Tibial nerve (tissue), 4 donors: ENCODE data around the gene SNX10. TPM values are rescaled to one million over a fixed set of nuclear protein-coding genes. Genes with fewer than 3 reads are reported as not detected.
A peak's percentile ranks its signal among the peaks of the same experiment; 100 is the strongest.

Experiments used
- DNase-seq, 2 donors: peaks; one replicate each; pipeline ENCODE4 v3.0.0-alpha.2; 2019; ENCODE audit warnings: low spot score in 2 of 2
- H3K27ac ChIP-seq, 4 donors: fragments of 200-600 bp; sonication (generic) in 3 of 4; one replicate each; pipeline ENCODE4 v1.5.1; 2017 to 2019; ENCODE audit warnings: mild to moderate bottlenecking in 1 of 4
- H3K27me3 ChIP-seq, 2 donors: fragments of 200-600 bp; sonication (generic) in 1 of 2; one replicate each; pipeline versions ENCODE4 v1.5.1 to v1.6.0; 2017 to 2019
- H3K36me3 ChIP-seq, 3 donors: fragments of 200-600 bp; sonication (generic); one replicate each; pipeline ENCODE4 v1.5.1; 2018 to 2019
- H3K4me1 ChIP-seq, 4 donors: fragments of 200-600 bp; sonication (generic) in 3 of 4; one replicate each; pipeline ENCODE4 v1.5.1; 2017 to 2019
- H3K4me3 ChIP-seq, 4 donors: fragments of 200-600 bp; sonication (generic) in 3 of 4; one replicate each; pipeline ENCODE4 v1.5.1; 2017 to 2019; ENCODE audit warnings: mild to moderate bottlenecking in 1 of 4, moderate library complexity in 1 of 4
- H3K9me3 ChIP-seq, 4 donors: fragments of 200-600 bp; sonication (generic) in 3 of 4; one replicate each; pipeline ENCODE4 v1.5.1; 2017 to 2019
- EP300 ChIP-seq, 2 donors: sonication (generic); formaldehyde crosslinking; IDR thresholded peaks; one replicate each; pipeline ENCODE4 v1.6.1; 2017; ENCODE audit warnings: antibody characterized with exemption in 2 of 2, mild to moderate bottlenecking in 1 of 2
- POLR2A ChIP-seq, 2 donors: fragments of 450-650 bp; IDR thresholded peaks; one replicate each; pipeline ENCODE4 v1.6.1; 2017; ENCODE audit warnings: antibody characterized with exemption in 2 of 2, mild to moderate bottlenecking in 2 of 2, moderate library complexity in 2 of 2
- WGBS, 2 donors: methylation state at CpG; one replicate each; pipeline ENCODE4 v1.1.5; 2018; 5-methylcytosine and 5-hydroxymethylcytosine counted together
- total RNA-seq, 4 donors: library from RNA; depleted of rRNA; stranded (reverse); fragments of >200 nt; gene quantifications; one replicate each; pipeline ENCODE4 v1.1.0, GENCODE V29; 2016
- TF ChIP-seq, protein P1 (sequence below), 5 experiments: fragments of 200-600 bp in 3 of 5; fragments of 450-650 bp in 2 of 5; sonication (generic) in 3 of 5; IDR thresholded peaks; one replicate each; pipeline ENCODE4 v1.5.1; 2016 to 2019; ENCODE audit warnings: antibody characterized with exemption in 5 of 5, mild to moderate bottlenecking in 3 of 5, moderate library complexity in 2 of 5

The SNX10 gene
- total RNA-seq, 4 donors from 2014 or later = 1.7 to 15.9 (median 2.5) TPM

DNA sequence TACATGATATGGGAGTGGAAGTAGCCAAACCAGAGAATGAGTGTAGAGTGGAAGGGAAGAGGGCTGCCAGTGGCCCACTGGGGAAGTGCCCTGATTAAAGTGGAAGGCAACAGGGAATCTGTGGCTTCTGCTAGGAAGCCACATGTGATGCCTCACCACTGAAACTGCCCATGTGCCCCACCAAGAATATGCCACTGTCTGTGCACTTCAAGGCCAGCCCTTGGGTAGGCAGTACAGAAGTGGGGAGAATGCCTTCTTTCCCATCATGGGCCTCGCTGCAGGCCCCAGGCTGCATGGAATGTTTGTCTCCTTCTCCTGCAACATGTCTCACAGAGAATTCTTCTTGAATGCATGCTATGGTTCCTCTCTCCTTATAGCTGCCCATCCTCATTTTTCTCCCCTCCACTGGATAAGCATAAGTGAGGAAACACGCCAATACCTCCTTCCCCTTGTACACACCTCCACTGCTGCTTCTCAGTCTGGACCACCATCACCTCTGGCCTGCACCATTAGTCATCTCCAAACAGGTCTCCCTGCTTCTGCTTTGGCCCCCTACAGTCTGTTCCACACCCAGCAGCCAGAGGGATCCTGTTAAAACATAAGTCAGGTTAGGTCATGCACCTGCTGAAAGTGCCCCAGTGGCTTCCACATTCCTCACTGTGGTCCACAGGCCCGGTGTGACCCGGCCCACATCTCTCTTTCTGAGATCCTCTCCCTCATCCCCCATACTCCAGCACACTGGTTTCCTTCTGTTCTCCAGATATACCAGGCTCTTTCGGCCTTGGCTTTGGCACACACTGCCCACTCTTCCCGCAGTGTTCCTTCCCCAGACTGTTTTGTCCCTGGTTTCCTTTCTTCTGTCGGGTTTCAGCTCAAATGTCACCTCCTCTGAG lies 37.1 kb downstream of the SNX10 start:
- peaks cover 0 to 11% (median 0%) of the 10 kb centered on the region in 4 donors for H3K9me3 ChIP-seq
- H3K4me3 ChIP-seq = no peak overlapping the region
- H3K27me3 ChIP-seq = no peaks in the 10 kb centered on the region
- DNase-seq = no peak
- H3K36me3 ChIP-seq = no peaks in the 10 kb centered on the region
- TF ChIP-seq EP300 (IDR thresholded peaks at IDR 0.05) = no peak
- TF ChIP-seq, protein P1, sequence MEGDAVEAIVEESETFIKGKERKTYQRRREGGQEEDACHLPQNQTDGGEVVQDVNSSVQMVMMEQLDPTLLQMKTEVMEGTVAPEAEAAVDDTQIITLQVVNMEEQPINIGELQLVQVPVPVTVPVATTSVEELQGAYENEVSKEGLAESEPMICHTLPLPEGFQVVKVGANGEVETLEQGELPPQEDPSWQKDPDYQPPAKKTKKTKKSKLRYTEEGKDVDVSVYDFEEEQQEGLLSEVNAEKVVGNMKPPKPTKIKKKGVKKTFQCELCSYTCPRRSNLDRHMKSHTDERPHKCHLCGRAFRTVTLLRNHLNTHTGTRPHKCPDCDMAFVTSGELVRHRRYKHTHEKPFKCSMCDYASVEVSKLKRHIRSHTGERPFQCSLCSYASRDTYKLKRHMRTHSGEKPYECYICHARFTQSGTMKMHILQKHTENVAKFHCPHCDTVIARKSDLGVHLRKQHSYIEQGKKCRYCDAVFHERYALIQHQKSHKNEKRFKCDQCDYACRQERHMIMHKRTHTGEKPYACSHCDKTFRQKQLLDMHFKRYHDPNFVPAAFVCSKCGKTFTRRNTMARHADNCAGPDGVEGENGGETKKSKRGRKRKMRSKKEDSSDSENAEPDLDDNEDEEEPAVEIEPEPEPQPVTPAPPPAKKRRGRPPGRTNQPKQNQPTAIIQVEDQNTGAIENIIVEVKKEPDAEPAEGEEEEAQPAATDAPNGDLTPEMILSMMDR (IDR thresholded peaks at IDR 0.05) = no peak
- TF ChIP-seq POLR2A (IDR thresholded peaks at IDR 0.05) = no peak
- 93 to 94% methylated on average over 7 of the region's 7 CpGs for WGBS, 2 donors
- H3K27ac ChIP-seq = peak overlapping the region in 1 of 4 donors; percentile 1
- H3K4me1 ChIP-seq = no peaks in the 10 kb centered on the region

DNA sequence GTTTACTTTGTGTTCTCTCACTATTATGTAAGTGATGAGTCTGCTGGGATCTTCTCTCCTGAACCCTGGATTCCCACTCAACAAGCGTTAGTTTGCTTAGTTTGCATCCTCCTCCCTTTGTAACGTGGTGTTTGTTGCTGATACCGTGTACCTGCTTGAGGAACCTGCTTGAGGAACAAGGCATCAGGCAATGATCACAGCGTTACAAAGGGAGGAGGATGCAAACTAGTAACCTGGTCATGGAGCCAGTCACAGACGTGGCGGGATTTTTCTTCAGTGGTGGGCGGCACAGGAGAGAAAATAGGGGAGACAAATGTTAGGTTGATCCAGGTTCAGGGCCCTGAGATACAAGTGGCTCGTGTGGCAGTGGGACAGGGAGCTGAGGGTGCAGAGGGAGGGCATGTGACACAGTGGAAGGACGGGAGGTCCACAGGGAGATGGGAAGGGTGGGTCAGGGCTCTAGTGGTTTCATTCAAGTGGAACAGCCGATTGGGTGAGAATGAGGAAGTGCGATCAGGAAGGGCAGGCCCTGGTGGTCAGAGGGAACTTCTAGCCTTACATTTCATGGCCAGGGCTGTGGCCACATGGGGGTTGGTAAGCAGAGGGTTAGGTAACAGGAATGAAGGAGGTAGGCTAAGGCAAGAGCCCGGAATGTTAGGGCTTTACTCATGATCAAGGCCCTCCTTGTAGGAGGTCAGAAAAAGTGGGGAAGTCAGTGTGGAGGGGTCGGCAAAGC lies 38.0 kb downstream of the SNX10 start:
- H3K9me3 ChIP-seq = peaks cover 0 to 11% (median 0%) of the 10 kb centered on the region in 4 donors
- no peaks in the 10 kb centered on the region for H3K36me3 ChIP-seq
- H3K4me1 ChIP-seq = no peaks in the 10 kb centered on the region
- TF ChIP-seq, protein P1 (IDR thresholded peaks at IDR 0.05) = no peak
- TF ChIP-seq EP300 (IDR thresholded peaks at IDR 0.05) = peak in 1 of 2 donors; percentile 34
- DNase-seq = peak in 1 of 2 donors; percentile 13
- no peak overlapping the region for H3K4me3 ChIP-seq
- no peaks in the 10 kb centered on the region for H3K27me3 ChIP-seq
- WGBS, 2 donors = 79 to 80% methylated on average over 13 of the region's 13 CpGs
- peak overlapping the region in 1 of 4 donors; percentile 1 for H3K27ac ChIP-seq

DNA sequence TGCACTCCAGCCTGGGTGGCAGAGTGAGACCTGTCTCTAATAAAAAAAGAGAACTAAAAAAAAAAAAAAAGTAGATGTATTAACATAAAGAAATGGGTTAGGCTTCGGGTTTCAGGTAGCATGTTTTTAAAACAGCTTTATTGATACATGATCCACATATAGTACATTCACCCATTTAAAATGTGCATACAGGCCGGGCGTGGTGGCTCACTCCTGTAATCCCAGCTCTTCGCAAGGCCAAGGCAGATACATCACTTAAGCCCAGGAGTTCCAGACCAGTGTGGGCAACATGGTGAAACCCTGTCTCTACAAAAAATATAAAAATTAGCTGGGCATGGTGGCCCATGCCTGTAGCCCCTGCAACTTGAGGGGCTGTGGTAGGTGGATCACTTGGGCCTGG lies 39.5 kb downstream of the SNX10 start:
- 95 to 97% methylated on average over 4 of the region's 4 CpGs for WGBS, 2 donors
- Histone ChIP-seq H3K4me3 (no peak overlapping the region), H3K27me3 (no peaks in the 10 kb centered on the region), H3K27ac (no peak overlapping the region), H3K36me3 (no peaks in the 10 kb centered on the region), H3K4me1 (no peaks in the 10 kb centered on the region), H3K9me3 (peaks cover 0 to 11% (median 0%) of the 10 kb centered on the region in 4 donors)
- DNase-seq = no peak
- TF ChIP-seq, protein P1 (IDR thresholded peaks at IDR 0.05) = no peak
- TF ChIP-seq POLR2A (IDR thresholded peaks at IDR 0.05) (no peak), EP300 (IDR thresholded peaks at IDR 0.05) (no peak)

DNA sequence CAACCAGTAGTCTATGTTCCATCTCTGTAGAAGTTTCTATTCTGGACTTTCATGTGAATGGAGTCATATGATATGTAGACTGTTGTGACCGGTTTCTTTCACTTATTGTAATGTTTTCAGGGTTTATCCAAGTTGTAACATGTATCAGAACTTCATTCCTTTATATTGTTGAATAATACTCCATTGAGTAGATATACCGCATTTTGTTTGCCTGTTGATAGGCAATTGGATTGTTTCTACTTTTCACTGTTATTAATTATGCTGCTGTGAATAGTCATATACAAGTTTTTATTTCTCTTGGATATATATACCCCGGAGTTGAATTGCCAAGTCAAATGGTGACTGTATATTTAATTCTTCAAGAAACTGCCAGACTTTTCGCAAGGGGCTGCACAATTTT lies 40.1 kb downstream of the SNX10 start:
- whole genome bisulfite sequencing, 2 donors = 81 to 96% methylated on average over 4 of the region's 4 CpGs
- H3K4me1 ChIP-seq = no peaks in the 10 kb centered on the region
- no peaks in the 10 kb centered on the region for H3K27me3 ChIP-seq
- TF ChIP-seq EP300 (IDR thresholded peaks at IDR 0.05) (no peak), POLR2A (IDR thresholded peaks at IDR 0.05) (no peak)
- TF ChIP-seq, protein P1 (IDR thresholded peaks at IDR 0.05) = no peak
- peaks cover 0 to 11% (median 0%) of the 10 kb centered on the region in 4 donors for H3K9me3 ChIP-seq
- no peak overlapping the region for H3K27ac ChIP-seq
- no peak overlapping the region for H3K4me3 ChIP-seq
- no peaks in the 10 kb centered on the region for H3K36me3 ChIP-seq
- DNase-seq = no peak

DNA sequence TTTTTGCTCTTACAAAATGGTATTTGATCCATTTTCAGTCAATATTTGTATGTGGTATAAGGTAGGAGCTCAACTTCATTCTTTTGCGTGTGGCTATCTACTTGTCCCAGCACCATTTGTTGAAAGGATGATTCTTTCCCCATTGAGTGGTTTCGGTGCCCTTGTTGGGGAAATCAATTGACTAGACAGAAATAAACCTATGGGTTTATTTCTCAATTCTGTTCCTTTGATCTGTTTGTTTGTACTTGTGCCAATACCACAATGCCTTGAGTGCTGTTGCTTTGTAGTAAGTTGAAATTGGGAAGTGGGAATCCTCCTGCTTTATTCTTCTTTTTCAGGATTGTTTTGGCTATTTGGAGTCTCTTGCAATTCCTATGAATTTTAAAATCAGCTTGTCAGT lies 41.0 kb downstream of the SNX10 start:
- no peak for DNase-seq
- no peaks in the 10 kb centered on the region for H3K27me3 ChIP-seq
- peaks cover 0 to 11% (median 0%) of the 10 kb centered on the region in 4 donors for H3K9me3 ChIP-seq
- 90 to 94% methylated on average over 2 of the region's 2 CpGs for WGBS, 2 donors
- no peak overlapping the region for H3K27ac ChIP-seq
- no peaks in the 10 kb centered on the region for H3K4me1 ChIP-seq
- H3K4me3 ChIP-seq = no peak overlapping the region
- no peaks in the 10 kb centered on the region for H3K36me3 ChIP-seq
- TF ChIP-seq EP300 (IDR thresholded peaks at IDR 0.05) = no peak
- TF ChIP-seq POLR2A (IDR thresholded peaks at IDR 0.05) = no peak
- TF ChIP-seq, protein P1 (IDR thresholded peaks at IDR 0.05) = no peak
